OCI-LY7 (cell line): ENCODE data around the gene NAA80.

ENCODE experiments used
- CTCF ChIP-seq: fragments of 200-600 bp; sonication (generic); conservative IDR thresholded peaks from 2 replicates; pipeline ENCODE4 v1.5.1; 2014; ENCODE audit warnings: mild to moderate bottlenecking, antibody characterized with exemption, low read length, moderate library complexity, mixed read lengths
- EZH2phosphoT487 ChIP-seq: fragments of 200-600 bp; sonication (generic); IDR thresholded peaks from 2 replicates; pipeline ENCODE4 v1.6.1; 2018; ENCODE audit warnings: low read depth, borderline replicate concordance, mild to moderate bottlenecking, mixed run types, antibody characterized with exemption, low read length, moderate library complexity, mixed read lengths

- TF ChIP-seq CTCF: no peak
- no peak for TF ChIP-seq EZH2phosphoT487
These were observed 23.9 kb upstream of the NAA80 start for GRCh38 chr3:50323092-50323600.
